Fibroblast of mammary gland (primary cell): ENCODE measurements around the gene BCL2L2.
A peak's percentile ranks its signal among the peaks of the same experiment; 100 is the strongest.

Source experiments
- DNase-seq: peaks from one replicate; pipeline ENCODE4 v3.0.0-alpha.2; 2010; ENCODE audit warnings: low read depth
- H3K4me3 ChIP-seq: 2 replicates; pipeline ENCODE4 v1.5.1; 2011; ENCODE audit warnings: low read depth, mild to moderate bottlenecking, low read length, moderate library complexity; ENCODE audit not compliant: control insufficient read depth
- CTCF ChIP-seq: conservative IDR thresholded peaks from 2 replicates; pipeline ENCODE4 v1.5.1; 2011; ENCODE audit warnings: low read depth, low read length, inconsistent platforms; ENCODE audit not compliant: control insufficient read depth, insufficient read depth

Gene BCL2L2

GRCh38 chr14:23358042-23358441, 51.4 kb downstream of the BCL2L2 start:
- DNase-seq, result no peak
- no peak overlapping the region for H3K4me3 ChIP-seq
- no peak for TF ChIP-seq CTCF

GRCh38 chr14:23358553-23359166, 52.0 kb downstream of the BCL2L2 start:
- no peak for DNase-seq
- H3K4me3 ChIP-seq, result no peak overlapping the region

GRCh38 chr14:23359167-23359626, 52.6 kb downstream of the BCL2L2 start:
- TF ChIP-seq CTCF, result no peak
- DNase-seq, result no peak
- H3K4me3 ChIP-seq, result no peak overlapping the region

More at GRCh38 chr14:23358553-23359166, 52.0 kb downstream of the BCL2L2 start:
- TF ChIP-seq CTCF, result no peak

GRCh38 chr14:23359722-23360447, 53.3 kb downstream of the BCL2L2 start:
- no peak overlapping the region for H3K4me3 ChIP-seq
- no peak for TF ChIP-seq CTCF
- no peak for DNase-seq

GRCh38 chr14:23360496-23360895, 53.9 kb downstream of the BCL2L2 start:
- no peak for DNase-seq
- TF ChIP-seq CTCF, result no peak

GRCh38 chr14:23361320-23361719, 54.7 kb downstream of the BCL2L2 start:
- no peak for TF ChIP-seq CTCF
- peak; percentile 60 for DNase-seq
- no peak overlapping the region for H3K4me3 ChIP-seq

More at GRCh38 chr14:23360496-23360895, 53.9 kb downstream of the BCL2L2 start:
- H3K4me3 ChIP-seq, result no peak overlapping the region
